ENCODE data around the gene ZBED3. TPM values are rescaled to one million over a fixed set of nuclear protein-coding genes. Genes with fewer than 3 reads are reported as not detected.

Gene ZBED3
- total RNA-seq, 4 donors from 2014 or later: 0.53 to 1.2 (median 0.94) TPM

- ATAC-seq (no peak), DNase-seq (peak in 1 of 2 donors; percentile 15)
- no peaks in the 10 kb centered on the region for H3K9me3 ChIP-seq
- H3K4me3 ChIP-seq: peak overlapping the region; percentile 66 to 90 (median 79)
- H3K27me3 ChIP-seq: no peaks in the 10 kb centered on the region
- in situ Hi-C loops (cut with MboI; ENCODE audit: low sequenced_read_pairs in 4 of 4) (no loop called here), intact Hi-C loops (cut with DNase I; ENCODE audit: low total_unique reads) (loop anchor here (5.0 kb wide), 1 partner anchor 55 kb away; the partner anchor contains the start of gene AGGF1)
- H3K4me1 ChIP-seq: peaks cover 11 to 18% of the 10 kb centered on the region in 2 donors
- TF ChIP-seq CTCF (IDR thresholded peaks at IDR 0.05 in 4 of 5, conservative IDR thresholded peaks at IDR 0.05 in 1 of 5) (no peak), POLR2A (IDR thresholded peaks at IDR 0.05) (no peak)
- peak overlapping the region; percentile 77 to 90 (median 82) for H3K27ac ChIP-seq
- no peaks in the 10 kb centered on the region for H3K36me3 ChIP-seq
These were observed 588 bp upstream of the ZBED3 start for GRCh38 chr5:77087484-77088261.

GRCh38 chr5:77086368-77086688 is 757 bp downstream of the ZBED3 start:
- Histone ChIP-seq H3K27me3 (no peaks in the 10 kb centered on the region), H3K36me3 (no peaks in the 10 kb centered on the region), H3K9me3 (no peaks in the 10 kb centered on the region), H3K4me3 (peak overlapping the region; percentile 66 to 90 (median 79)), H3K4me1 (peaks cover 11 to 18% of the 10 kb centered on the region in 2 donors), H3K27ac (peak overlapping the region; percentile 77 to 90 (median 82))
- no peak for DNase-seq
- intact Hi-C loops (cut with DNase I; ENCODE audit: low total_unique reads) (loop anchor here (5.0 kb wide), 1 partner anchor 54 kb away; the partner anchor contains the start of gene AGGF1), in situ Hi-C loops (cut with MboI; ENCODE audit: low sequenced_read_pairs in 4 of 4) (no loop called here)
- TF ChIP-seq CTCF (IDR thresholded peaks at IDR 0.05 in 4 of 5, conservative IDR thresholded peaks at IDR 0.05 in 1 of 5): no peak
- TF ChIP-seq POLR2A (IDR thresholded peaks at IDR 0.05): no peak
- ATAC-seq: no peak

- TF ChIP-seq CTCF (IDR thresholded peaks at IDR 0.05 in 4 of 5, conservative IDR thresholded peaks at IDR 0.05 in 1 of 5): no peak
- TF ChIP-seq POLR2A (IDR thresholded peaks at IDR 0.05): no peak
- Histone ChIP-seq H3K36me3 (no peaks in the 10 kb centered on the region), H3K4me3 (no peak overlapping the region), H3K27ac (no peak overlapping the region), H3K27me3 (no peaks in the 10 kb centered on the region), H3K4me1 (peaks cover 11 to 17% of the 10 kb centered on the region in 2 donors), H3K9me3 (no peaks in the 10 kb centered on the region)
- intact Hi-C loops (cut with DNase I; ENCODE audit: low total_unique reads): no loop called here
- DNase-seq (no peak), ATAC-seq (no peak)
- in situ Hi-C loops (cut with MboI; ENCODE audit: low sequenced_read_pairs in 4 of 4): no loop called here
These were observed 4.0 kb downstream of the ZBED3 start for GRCh38 chr5:77083088-77083487.

- H3K27me3 ChIP-seq: no peaks in the 10 kb centered on the region
- H3K27ac ChIP-seq: no peak overlapping the region
- H3K4me3 ChIP-seq: no peak overlapping the region
- no peak for DNase-seq
- no peaks in the 10 kb centered on the region for H3K36me3 ChIP-seq
- in situ Hi-C loops (cut with MboI; ENCODE audit: low sequenced_read_pairs in 4 of 4) (no loop called here), intact Hi-C loops (cut with DNase I; ENCODE audit: low total_unique reads) (no loop called here)
- no peaks in the 10 kb centered on the region for H3K9me3 ChIP-seq
- TF ChIP-seq POLR2A (IDR thresholded peaks at IDR 0.05): no peak
- no peak for TF ChIP-seq CTCF (IDR thresholded peaks at IDR 0.05 in 4 of 5, conservative IDR thresholded peaks at IDR 0.05 in 1 of 5)
- no peak for ATAC-seq
- peaks cover 8 to 10% of the 10 kb centered on the region in 2 donors for H3K4me1 ChIP-seq
These were observed 4.8 kb downstream of the ZBED3 start for GRCh38 chr5:77082280-77082679.

Measured in gastrocnemius medialis (tissue), 4 donors.